HepG2 (cell line): ENCODE data around the gene GALNT10. TPM values are rescaled to one million over a fixed set of nuclear protein-coding genes. Genes with fewer than 3 reads are reported as not detected.

Source experiments
- AGO2 ChIP-seq: fragments of 200-400 bp; formaldehyde crosslinking; optimal IDR thresholded peaks from 2 replicates; pipeline ENCODE3; 2017; ENCODE audit warnings: mild to moderate bottlenecking, low read depth, low read length, moderate library complexity
- ASH2L ChIP-seq: fragments of 300-600, 200-600 bp; sonication (generic); IDR thresholded peaks from 2 replicates; pipeline ENCODE4 v1.7.0; 2017; ENCODE audit warnings: low read depth, mild to moderate bottlenecking, moderate library complexity, mixed read lengths, low read length; ENCODE audit not compliant: insufficient read length
- GPBP1L1 ChIP-seq: sonication (generic); formaldehyde crosslinking; IDR thresholded peaks from 2 replicates; pipeline ENCODE4 v1.5.0; 2020; ENCODE audit warnings: mild to moderate bottlenecking, missing genetic modification reagents
- KDM5A ChIP-seq: fragments of 200-600 bp; sonication (generic); IDR thresholded peaks from 2 replicates; pipeline ENCODE4 v1.7.0; 2018; ENCODE audit warnings: antibody characterized with exemption, mild to moderate bottlenecking, low read length, borderline replicate concordance
- PCBP2 ChIP-seq: fragments of 200-400 bp; formaldehyde crosslinking; optimal IDR thresholded peaks from 2 replicates; pipeline ENCODE3; 2018; ENCODE audit warnings: low read length, low read depth; ENCODE audit not compliant: poor library complexity, severe bottlenecking
- RAD21 ChIP-seq: fragments of 450-650 bp; formaldehyde crosslinking; IDR thresholded peaks from 2 replicates; pipeline ENCODE4 v1.5.0; 2020; ENCODE audit warnings: mild to moderate bottlenecking
- RNF219 ChIP-seq: sonication (generic); formaldehyde crosslinking; IDR thresholded peaks from 2 replicates; pipeline ENCODE4 v1.5.0; 2020; ENCODE audit warnings: mild to moderate bottlenecking, missing genetic modification reagents
- SNAPC2 ChIP-seq: sonication (generic); formaldehyde crosslinking; IDR thresholded peaks from 2 replicates; pipeline ENCODE4 v1.8.1; 2022; ENCODE audit warnings: mild to moderate bottlenecking, missing genetic modification reagents
- U2AF2 ChIP-seq: fragments of 200-400 bp; formaldehyde crosslinking; IDR thresholded peaks from 2 replicates; pipeline ENCODE4 v1.6.1; 2017; ENCODE audit warnings: low read depth, mild to moderate bottlenecking, low read length
- ZBTB10 ChIP-seq: sonication (generic); formaldehyde crosslinking; IDR thresholded peaks from 2 replicates; pipeline ENCODE4 v1.4.0; 2020; ENCODE audit warnings: missing genetic modification reagents, borderline replicate concordance
- ZFP1 ChIP-seq: IDR thresholded peaks from 2 replicates; pipeline ENCODE4 v1.6.1; 2016
- ZNF496 ChIP-seq: sonication (generic); formaldehyde crosslinking; IDR thresholded peaks from 2 replicates; pipeline ENCODE4 v1.8.1; 2023; ENCODE audit warnings: mild to moderate bottlenecking, moderate library complexity, missing genetic modification reagents; ENCODE audit not compliant: insufficient replicate concordance
- ZNF619 ChIP-seq: sonication (generic); formaldehyde crosslinking; IDR thresholded peaks from 2 replicates; pipeline ENCODE4 v1.4.0; 2020; ENCODE audit warnings: mild to moderate bottlenecking, missing genetic modification reagents
- ZNF710 ChIP-seq: sonication (generic); formaldehyde crosslinking; IDR thresholded peaks from 2 replicates; pipeline ENCODE4 v1.5.0; 2020; ENCODE audit warnings: mild to moderate bottlenecking, missing genetic modification reagents, borderline replicate concordance
- ZNF768 ChIP-seq: sonication (generic); formaldehyde crosslinking; IDR thresholded peaks from 2 replicates; pipeline ENCODE4 v1.4.0; 2020; ENCODE audit warnings: missing genetic modification reagents
- ZNF879 ChIP-seq: sonication (generic); formaldehyde crosslinking; IDR thresholded peaks from 2 replicates; pipeline ENCODE4 v1.8.1; 2023; ENCODE audit warnings: missing genetic modification reagents
- polyA plus RNA-seq, 8 experiments: library from polyadenylated mRNA; depleted of rRNA in 3 of 8; stranded (reverse) in 7 of 8; unstranded in 1 of 8; fragments of >200 nt; fragmentation: Illumina TruSeq in 4 of 8; extraction: Trizol in 4 of 8; gene quantifications; 2 replicates each; pipeline versions ENCODE4 v1.2.1 to v1.2.3, GENCODE V29; 2011 to 2016; ENCODE audit warnings: low read depth in 4 of 8, missing spikeins in 1 of 8, mixed read lengths in 1 of 8; ENCODE audit not compliant: insufficient read depth in 1 of 8
- total RNA-seq, 5 experiments: library from RNA; depleted of rRNA; stranded (reverse); fragments of >200 nt; fragmentation: Illumina TruSeq; extraction: Trizol; gene quantifications; 2 replicates each; pipeline ENCODE4 v1.2.3, GENCODE V29; 2016; ENCODE audit warnings: low read depth in 1 of 5
- TF ChIP-seq, protein P1 (sequence below), 2 experiments: sonication (generic) in 1 of 2; formaldehyde crosslinking in 1 of 2; IDR thresholded peaks; 2 replicates each; pipeline versions ENCODE4 v1.4.0 to v1.6.1; 2018 to 2020; ENCODE audit warnings: missing genetic modification reagents in 2 of 2, borderline replicate concordance in 1 of 2, low read depth in 1 of 2, mild to moderate bottlenecking in 1 of 2, missing biosample characterization in 1 of 2

GALNT10 gene
- total and polyA plus RNA-seq, 2 of the 13 experiments (the other 11 are each of a cell fraction or from before 2014, with no cell fraction given), result 8.1 to 11.2 TPM

DNA sequence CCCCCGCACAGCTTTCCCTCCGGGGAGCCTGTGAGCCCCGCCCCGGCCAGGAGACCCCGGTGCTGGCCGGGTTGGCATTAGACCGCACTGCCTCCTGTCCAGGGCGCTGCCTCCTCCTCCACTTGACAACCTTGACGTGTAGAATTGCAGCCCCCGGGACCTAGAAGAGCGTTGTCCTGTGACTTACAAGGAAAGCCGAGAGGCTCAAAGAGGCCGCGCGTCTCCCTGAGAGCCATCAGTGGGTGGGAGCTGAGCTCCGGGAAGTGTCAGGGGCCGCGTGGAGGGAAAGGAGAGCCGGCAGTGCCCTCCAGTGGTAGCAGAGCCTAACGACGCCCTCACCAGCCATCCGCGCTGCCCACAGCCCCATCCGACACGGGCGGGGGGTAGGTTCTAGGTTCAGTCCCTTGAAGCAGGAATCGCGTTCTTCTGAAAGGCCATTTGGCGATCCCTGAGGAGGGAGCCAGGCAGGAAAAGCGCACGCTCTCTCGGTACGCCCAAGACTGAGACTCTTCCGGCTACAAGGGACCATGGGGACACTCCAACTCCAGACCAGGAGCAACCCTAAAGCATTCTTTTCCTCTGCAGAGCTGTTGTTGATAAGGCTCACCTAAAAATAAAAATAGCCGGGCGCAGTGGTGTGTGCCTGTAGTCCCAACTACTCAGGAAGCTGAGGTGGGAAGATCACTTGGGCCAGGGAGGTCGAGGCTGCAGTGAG, 214.7 kb downstream of the GALNT10 start (continued):
- TF ChIP-seq ZFP1 (CRISPR knock-in tag) (no peak), ZNF710 (CRISPR knock-in tag) (no peak; the same call in 1 of the 2 replicates), ZNF496 (no peak), ZBTB10 (CRISPR knock-in tag) (no peak), RAD21 (CRISPR knock-in tag) (peak; percentile 99), SNAPC2 (CRISPR knock-in tag) (no peak), KDM5A (no peak), ZNF619 (CRISPR knock-in tag) (peak; percentile 80), ZNF879 (CRISPR knock-in tag) (no peak), U2AF2 (no peak), PCBP2 (no peak), ASH2L (no peak), AGO2 (peak; percentile 29), ZNF768 (CRISPR knock-in tag) (no peak), RNF219 (CRISPR knock-in tag) (no peak), GPBP1L1 (CRISPR knock-in tag) (no peak)
- TF ChIP-seq, protein P1, sequence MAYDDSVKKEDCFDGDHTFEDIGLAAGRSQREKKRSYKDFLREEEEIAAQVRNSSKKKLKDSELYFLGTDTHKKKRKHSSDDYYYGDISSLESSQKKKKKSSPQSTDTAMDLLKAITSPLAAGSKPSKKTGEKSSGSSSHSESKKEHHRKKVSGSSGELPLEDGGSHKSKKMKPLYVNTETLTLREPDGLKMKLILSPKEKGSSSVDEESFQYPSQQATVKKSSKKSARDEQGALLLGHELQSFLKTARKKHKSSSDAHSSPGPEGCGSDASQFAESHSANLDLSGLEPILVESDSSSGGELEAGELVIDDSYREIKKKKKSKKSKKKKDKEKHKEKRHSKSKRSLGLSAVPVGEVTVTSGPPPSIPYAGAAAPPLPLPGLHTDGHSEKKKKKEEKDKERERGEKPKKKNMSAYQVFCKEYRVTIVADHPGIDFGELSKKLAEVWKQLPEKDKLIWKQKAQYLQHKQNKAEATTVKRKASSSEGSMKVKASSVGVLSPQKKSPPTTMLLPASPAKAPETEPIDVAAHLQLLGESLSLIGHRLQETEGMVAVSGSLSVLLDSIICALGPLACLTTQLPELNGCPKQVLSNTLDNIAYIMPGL (CRISPR knock-in tag; IDR thresholded peaks at IDR 0.05; ENCODE audit: borderline replicate concordance in 1 of 2, low read depth in 1 of 2), result peak; percentile 56 to 70; a peak in 2 of 4 replicates
